Measurements from ENCODE around the gene SLC35G1. TPM values are rescaled to one million over a fixed set of nuclear protein-coding genes. Genes with fewer than 3 reads are reported as not detected.

Gene SLC35G1
- total RNA-seq, 1 experiment from 2014 or later = 6.9 TPM

DNA sequence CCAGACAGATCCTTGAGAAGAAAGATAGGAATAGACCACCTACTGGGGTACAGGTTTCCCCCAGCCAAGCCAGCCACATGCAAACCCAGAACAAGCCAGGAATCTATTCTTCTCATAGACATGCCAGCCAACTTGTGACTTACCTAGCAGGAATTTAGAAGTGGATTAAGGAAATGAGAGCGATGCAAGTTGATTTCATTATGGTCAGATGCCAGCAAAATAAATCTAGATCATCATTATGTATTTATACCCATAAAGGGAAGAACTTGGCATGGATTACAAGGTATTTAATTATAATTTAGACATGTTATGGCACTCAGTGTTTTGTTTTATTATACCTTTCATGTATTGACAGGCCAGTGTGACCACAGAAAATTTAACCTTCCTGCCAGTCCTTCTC, 32.8 kb downstream of the SLC35G1 start:
- intact Hi-C loops (cut with micrococcal nuclease) = no loop called here
- TF ChIP-seq EZH2phosphoT487 (IDR thresholded peaks at IDR 0.05; ENCODE audit: borderline replicate concordance, low read length) (no peak), CTCF (conservative IDR thresholded peaks at IDR 0.05; ENCODE audit: low read depth, low read length) (no peak), EZH2 (IDR thresholded peaks at IDR 0.05; ENCODE audit: low read length, unreplicated experiment) (no peak)
- Histone ChIP-seq H3K4me2 (ENCODE audit: low read length) (no peak overlapping the region), H2AFZ (ENCODE audit: low read length) (no peak overlapping the region), H3K79me2 (ENCODE audit: low read length) (no peaks in the 10 kb centered on the region), H4K20me1 (ENCODE audit: low read length) (no peaks in the 10 kb centered on the region), H3K9me2 (replicated peaks; ENCODE audit: low read length) (no peaks in the 10 kb centered on the region), H3K27me3 (ENCODE audit: low read length) (no peaks in the 10 kb centered on the region), H3K9me3 (ENCODE audit: low read length) (no peaks in the 10 kb centered on the region), H3K36me3 (ENCODE audit: low read depth, low read length) (no peaks in the 10 kb centered on the region), H3K4me3 (ENCODE audit: low read length) (no peak overlapping the region), H3K27ac (ENCODE audit: low read length) (no peak overlapping the region), H3K9ac (ENCODE audit: low read length) (no peak overlapping the region), H3K4me1 (ENCODE audit: insufficient read depth, low read length) (no peaks in the 10 kb centered on the region), H3F3A (ENCODE audit: low read length, unreplicated experiment) (no peaks in the 10 kb centered on the region)
- ChIA-PET CTCF (no interaction called here), POLR2A (ENCODE audit: unreplicated experiment) (no interaction called here)
- ATAC-seq = no peak
- no peak for DNase-seq
- no TSS peak for BruUV-seq (replicated peaks)

DNA sequence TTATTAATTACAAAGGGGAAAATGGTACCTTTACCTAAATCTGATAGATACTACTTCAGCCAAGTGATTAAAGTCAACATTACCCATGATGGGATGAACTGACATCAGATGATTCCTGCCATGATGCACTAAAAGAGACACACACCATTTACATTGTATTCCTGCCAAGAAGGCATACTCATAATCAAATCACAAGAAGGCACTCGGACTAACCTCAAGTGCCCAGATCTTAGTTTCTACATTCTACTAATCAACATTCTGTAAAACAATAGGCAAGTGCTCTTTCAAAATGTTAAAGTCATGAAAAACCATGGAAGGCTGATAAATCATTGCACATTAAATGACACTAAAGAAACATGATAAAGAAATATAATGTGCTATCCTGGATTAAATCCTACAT, 44.4 kb downstream of the SLC35G1 start:
- Histone ChIP-seq H3K9me2 (replicated peaks; ENCODE audit: low read length) (no peaks in the 10 kb centered on the region), H3K27ac (ENCODE audit: low read length) (no peak overlapping the region), H3K9me3 (ENCODE audit: low read length) (no peaks in the 10 kb centered on the region), H3K79me2 (ENCODE audit: low read length) (no peaks in the 10 kb centered on the region), H3K27me3 (ENCODE audit: low read length) (no peaks in the 10 kb centered on the region), H2AFZ (ENCODE audit: low read length) (no peak overlapping the region), H3F3A (ENCODE audit: low read length, unreplicated experiment) (no peaks in the 10 kb centered on the region), H3K4me3 (ENCODE audit: low read length) (no peak overlapping the region), H4K20me1 (ENCODE audit: low read length) (no peaks in the 10 kb centered on the region), H3K4me2 (ENCODE audit: low read length) (no peak overlapping the region), H3K36me3 (ENCODE audit: low read depth, low read length) (no peaks in the 10 kb centered on the region), H3K4me1 (ENCODE audit: insufficient read depth, low read length) (no peaks in the 10 kb centered on the region), H3K9ac (ENCODE audit: low read length) (no peak overlapping the region)
- TF ChIP-seq CTCF (conservative IDR thresholded peaks at IDR 0.05; ENCODE audit: low read depth, low read length) (no peak), EZH2phosphoT487 (IDR thresholded peaks at IDR 0.05; ENCODE audit: borderline replicate concordance, low read length) (no peak), EZH2 (IDR thresholded peaks at IDR 0.05; ENCODE audit: low read length, unreplicated experiment) (no peak)
- DNase-seq = no peak
- CTCF ChIA-PET = no interaction called here
- no peak for ATAC-seq
- intact Hi-C loops (cut with micrococcal nuclease) = no loop called here
- no TSS peak for BruUV-seq (replicated peaks)
- POLR2A ChIA-PET (ENCODE audit: unreplicated experiment) = no interaction called here

- no peak for DNase-seq
- CTCF ChIA-PET = no interaction called here
- no peak overlapping the region for H3K4me3 ChIP-seq (ENCODE audit: low read length)
Measured at GRCh38 chr10:93940881-93941280, 47.1 kb downstream of the SLC35G1 start.

More at GRCh38 chr10:93940881-93941280, 47.1 kb downstream of the SLC35G1 start:
- POLR2A ChIA-PET (ENCODE audit: unreplicated experiment) = no interaction called here
- no peaks in the 10 kb centered on the region for H4K20me1 ChIP-seq (ENCODE audit: low read length)
- H3F3A ChIP-seq (ENCODE audit: low read length, unreplicated experiment) = no peaks in the 10 kb centered on the region
- no peak overlapping the region for H3K9ac ChIP-seq (ENCODE audit: low read length)
- no TSS peak for BruUV-seq (replicated peaks)
- no peaks in the 10 kb centered on the region for H3K9me2 ChIP-seq (replicated peaks; ENCODE audit: low read length)
- H3K4me1 ChIP-seq (ENCODE audit: insufficient read depth, low read length) = no peaks in the 10 kb centered on the region
- H3K9me3 ChIP-seq (ENCODE audit: low read length) = no peaks in the 10 kb centered on the region
- no peaks in the 10 kb centered on the region for H3K27me3 ChIP-seq (ENCODE audit: low read length)
- H2AFZ ChIP-seq (ENCODE audit: low read length) = no peak overlapping the region
- intact Hi-C loops (cut with micrococcal nuclease) = no loop called here
- no peak for ATAC-seq
- no peak overlapping the region for H3K27ac ChIP-seq (ENCODE audit: low read length)
- no peak for TF ChIP-seq CTCF (conservative IDR thresholded peaks at IDR 0.05; ENCODE audit: low read depth, low read length)
- no peak for TF ChIP-seq EZH2phosphoT487 (IDR thresholded peaks at IDR 0.05; ENCODE audit: borderline replicate concordance, low read length)
- TF ChIP-seq EZH2 (IDR thresholded peaks at IDR 0.05; ENCODE audit: low read length, unreplicated experiment) = no peak
- H3K79me2 ChIP-seq (ENCODE audit: low read length) = no peaks in the 10 kb centered on the region
- no peak overlapping the region for H3K4me2 ChIP-seq (ENCODE audit: low read length)
- no peaks in the 10 kb centered on the region for H3K36me3 ChIP-seq (ENCODE audit: low read depth, low read length)
